CD4-positive, alpha-beta T cell treated with Interleukin-17A for 4 hours (primary cell): ENCODE results near the gene CD207.

Experiments used
- DNase-seq: peaks from one replicate; pipeline ENCODE4 v3.0.0-alpha.2; 2020; ENCODE audit warnings: mixed read lengths

Gene CD207

DNA sequence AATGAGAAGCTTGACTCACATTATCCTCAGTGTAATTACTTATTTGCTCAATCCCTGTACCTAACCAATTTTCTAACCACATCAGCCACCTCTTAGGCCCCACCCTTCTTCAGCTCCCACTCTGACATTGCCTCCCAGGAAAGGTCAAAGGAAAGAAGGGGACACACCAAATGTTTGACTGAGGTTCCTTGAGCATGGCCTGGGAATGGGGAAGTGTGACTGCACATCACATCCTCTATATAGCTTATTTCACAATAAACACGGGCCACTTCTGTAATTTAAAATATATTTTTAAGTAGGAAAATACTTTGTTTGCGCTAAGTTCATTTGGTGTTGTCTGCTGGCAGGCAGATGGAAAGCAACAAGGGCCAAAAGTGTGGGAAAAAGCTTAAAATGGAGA, 42.2 kb downstream of the CD207 start:
- no peak for DNase-seq

DNA sequence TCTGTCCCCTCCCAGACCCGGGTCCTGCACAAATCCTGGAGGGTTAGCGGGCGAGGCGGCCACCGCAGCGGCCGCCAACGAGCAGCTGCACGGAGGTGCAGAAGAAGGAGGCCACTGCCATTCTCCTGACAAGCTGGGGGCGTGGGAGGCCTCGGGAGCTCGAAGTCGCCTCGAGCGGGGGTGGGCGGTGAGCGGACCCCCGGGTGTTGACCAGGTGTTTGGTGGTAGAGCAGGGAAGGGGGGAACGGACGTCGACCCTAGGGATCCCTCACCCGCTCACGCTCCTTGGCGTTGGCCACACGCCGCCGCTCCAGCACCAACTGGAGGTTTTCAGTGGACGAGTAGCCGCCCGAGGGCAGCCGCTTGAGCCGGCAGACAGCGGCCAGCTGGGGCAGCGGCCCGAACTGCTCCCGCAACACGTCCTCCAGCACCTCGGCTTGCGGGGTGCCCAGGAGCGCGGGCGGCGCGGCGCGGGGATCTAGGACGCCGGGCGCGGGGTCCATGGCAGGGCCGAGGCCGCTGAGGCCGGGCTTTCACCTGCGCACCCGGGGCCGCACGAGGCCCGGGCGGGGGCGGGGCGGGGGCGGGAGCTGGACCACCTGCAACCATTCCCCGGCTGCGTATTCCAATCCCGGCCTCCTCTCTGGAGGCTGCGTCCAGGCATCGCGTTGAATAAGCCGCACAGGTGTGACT, 45.3 kb downstream of the CD207 start, which contains the start of gene FIGLA:
Gene FIGLA (minus strand): TSS at position 508 of the 693 bp plus-strand sequence. CDS start 5 bp downstream, at position 503.
- DNase-seq: peak; percentile 9

DNA sequence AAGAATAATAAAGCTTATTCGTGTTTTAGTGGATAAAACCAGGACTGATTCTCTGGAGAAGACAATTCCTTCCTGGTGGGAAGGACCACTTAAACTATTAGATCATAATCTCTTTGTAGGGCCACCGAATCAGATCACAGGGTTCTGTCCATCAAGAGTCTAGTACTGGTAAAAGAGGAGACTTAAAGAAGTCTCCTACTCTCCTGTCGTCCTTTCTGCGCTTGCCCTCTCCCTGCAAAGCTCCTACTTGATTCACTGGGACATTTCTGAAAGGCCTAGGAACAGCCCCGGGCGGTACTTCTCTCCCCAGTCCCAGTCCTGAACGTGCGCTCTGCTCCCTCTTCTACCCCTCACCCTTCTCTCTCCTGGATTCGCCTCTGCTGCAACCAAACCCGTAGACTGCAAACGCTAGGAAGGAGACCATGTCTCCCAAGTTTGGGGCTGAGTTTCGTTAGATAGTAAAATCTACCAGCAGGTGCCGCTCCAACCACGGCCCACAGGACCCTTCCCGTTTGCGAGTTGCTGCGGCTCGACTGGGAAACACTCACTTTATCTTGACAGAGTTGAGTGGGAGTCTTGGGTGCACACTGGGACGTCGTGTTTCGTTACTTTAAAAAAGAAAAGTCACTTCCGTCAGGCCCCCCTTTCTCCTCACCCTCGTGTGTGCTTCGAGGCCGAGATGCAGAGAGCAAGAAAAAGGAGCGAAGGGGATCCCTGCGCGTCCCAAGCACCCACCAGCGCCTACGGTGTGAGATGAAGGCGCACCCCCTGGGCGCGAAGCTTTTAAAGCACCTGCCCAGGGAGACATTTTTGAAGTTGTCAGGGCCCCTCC, 46.1 kb downstream of the CD207 start:
- DNase-seq: peak; percentile 77

- DNase-seq: peak; percentile 64
Measured at GRCh38 chr2:70785137-70785911, 50.3 kb downstream of the CD207 start.

GRCh38 chr2:70784320-70784719, 51.3 kb downstream of the CD207 start:
- DNase-seq: no peak
